ENCODE results near the gene ADAMTS15.

Gene ADAMTS15

DNA sequence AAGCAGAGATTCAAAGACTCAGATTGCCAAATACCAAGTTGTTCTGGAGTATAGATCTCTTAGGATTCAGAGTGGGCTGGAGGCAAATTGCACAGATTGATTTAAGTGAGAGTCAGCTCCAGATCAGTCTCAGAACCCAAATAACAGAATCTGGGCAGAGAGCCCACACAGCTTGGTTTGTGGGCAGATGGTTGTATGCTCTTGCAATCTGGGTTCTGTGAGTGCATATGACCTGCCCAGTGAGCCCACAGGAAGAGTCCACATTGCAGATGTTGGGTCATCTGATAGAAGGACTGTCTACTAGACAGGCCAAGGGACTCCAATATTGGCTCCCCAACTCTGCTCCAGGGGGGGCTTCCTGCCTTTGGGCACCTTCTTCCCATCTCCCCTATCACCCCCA is 65.9 kb downstream of the ADAMTS15 start:
- no peak for DNase-seq (ENCODE audit: low read depth)

DNA sequence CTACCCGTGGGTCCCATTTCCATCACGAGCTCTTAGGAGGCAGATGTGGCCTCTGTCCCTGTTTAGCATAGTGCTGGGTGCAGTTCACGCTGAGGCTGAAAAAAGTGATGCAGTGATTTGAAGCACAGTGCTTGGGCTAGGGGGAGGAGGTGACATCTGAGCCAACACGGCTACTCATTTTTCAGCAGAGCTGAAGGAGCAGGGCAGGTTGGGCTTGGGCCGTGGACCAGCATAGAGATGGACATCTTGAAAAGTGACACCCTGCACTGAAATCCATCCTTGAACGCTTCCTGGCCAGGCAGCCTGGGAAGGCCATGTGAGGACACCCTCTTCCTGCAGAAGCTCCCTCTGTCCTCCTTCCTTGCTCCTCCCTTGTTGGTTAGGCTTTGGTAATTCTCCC is 66.4 kb downstream of the ADAMTS15 start:
- no peak for DNase-seq (ENCODE audit: low read depth)

DNA sequence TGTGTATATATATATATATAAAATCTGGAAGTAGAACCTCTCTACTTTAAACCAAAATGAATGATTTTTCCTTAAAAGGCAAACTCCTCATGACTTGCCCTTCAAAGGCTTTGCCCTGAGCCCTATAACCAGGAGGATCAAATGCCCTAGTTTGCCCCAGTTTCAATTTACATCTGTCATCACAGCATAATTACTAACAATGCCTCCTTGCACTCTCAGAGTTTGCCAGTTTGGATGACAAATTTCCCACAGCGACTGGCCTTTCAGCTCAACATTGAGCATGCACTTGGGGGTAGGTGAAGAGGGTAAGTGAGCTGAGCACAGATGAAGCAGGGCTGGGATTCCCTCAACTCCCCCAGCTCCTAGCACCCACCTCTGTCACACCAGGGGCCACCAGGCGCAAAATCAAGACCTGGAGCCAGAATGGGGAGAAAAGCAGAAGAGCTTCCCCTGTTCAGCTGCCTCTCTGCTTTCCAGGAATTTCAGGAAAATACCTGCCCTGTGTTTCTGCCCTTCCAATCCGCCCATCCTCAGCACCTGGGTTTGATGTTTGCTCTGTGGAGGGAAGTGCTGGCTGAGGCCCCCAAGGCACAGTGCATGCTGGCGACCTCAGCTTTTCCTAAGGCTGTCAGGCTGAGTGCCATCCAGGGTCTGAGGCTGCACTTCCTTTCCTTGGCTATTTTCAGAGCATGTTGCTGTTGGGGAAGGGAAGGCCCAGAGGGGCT is 67.5 kb downstream of the ADAMTS15 start:
- DNase-seq (ENCODE audit: low read depth) = no peak

DNA sequence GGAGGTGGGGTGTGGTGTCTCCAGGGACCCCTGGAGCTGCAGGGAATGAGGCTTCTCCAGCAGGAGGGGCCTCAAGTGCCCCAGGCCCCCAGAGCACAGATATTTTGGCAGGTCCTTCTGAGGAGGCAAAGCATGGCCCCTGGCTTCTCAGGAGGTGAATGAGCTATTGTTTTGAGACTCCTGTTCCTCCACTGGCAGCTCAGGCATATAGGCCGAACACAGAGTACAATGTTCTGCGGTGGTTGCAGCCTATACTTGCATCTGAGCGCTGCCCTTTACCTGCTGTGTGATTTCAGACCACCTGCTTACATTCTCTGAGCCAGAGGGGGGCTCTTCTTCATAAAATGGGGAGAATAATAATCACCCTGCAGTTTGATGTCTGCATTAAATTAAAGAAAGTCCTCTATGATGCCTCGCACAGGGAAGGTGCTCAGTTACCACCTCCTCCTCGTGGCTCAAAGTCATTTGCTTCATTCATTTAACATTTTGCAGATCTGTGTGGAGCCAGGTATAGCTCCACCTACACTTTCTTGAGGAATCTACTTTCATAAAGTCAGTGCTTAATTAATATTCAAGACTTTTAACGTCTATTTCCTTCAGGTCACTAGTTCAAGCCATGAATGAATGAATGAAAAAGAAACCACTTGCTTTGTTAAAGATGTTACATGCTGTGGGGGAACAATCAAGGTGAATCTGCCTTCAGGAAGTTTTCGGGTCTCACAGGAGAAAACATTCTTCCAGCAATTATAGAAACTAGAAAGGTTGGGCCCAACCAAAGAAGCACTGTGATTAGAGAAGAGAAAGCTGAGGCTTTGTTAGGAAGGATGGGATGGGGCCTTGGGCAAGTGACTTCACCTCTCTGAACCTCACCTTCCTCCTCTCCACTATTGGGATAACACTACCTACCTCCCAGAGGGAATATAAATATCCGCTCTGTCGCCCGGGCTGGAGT is 68.4 kb downstream of the ADAMTS15 start:
- no peak for DNase-seq (ENCODE audit: low read depth)

DNA sequence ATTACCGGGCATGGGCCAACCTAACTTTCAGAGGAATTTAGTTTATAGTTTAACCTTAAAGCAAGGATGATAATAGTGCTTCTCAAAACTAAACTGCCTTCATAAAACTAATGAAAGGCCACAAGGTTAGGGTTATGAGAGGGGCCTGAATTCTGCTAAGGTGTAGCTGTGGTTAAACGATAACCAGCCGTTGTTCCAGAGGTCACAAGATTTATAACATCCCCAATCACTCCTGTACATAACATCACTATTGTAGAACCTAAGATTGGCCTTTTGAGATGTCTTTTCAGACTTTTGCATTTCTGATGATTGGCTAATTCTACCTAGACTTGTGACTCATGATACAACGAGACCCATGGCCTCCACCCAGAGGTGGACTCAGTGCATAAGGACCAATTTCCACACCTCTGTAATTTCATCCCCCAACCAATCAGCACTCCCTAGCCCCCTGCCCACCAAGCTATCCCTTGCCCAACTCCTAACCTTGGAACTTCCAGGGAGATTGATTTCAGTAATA is 69.8 kb downstream of the ADAMTS15 start:
- DNase-seq (ENCODE audit: low read depth) = no peak

DNA sequence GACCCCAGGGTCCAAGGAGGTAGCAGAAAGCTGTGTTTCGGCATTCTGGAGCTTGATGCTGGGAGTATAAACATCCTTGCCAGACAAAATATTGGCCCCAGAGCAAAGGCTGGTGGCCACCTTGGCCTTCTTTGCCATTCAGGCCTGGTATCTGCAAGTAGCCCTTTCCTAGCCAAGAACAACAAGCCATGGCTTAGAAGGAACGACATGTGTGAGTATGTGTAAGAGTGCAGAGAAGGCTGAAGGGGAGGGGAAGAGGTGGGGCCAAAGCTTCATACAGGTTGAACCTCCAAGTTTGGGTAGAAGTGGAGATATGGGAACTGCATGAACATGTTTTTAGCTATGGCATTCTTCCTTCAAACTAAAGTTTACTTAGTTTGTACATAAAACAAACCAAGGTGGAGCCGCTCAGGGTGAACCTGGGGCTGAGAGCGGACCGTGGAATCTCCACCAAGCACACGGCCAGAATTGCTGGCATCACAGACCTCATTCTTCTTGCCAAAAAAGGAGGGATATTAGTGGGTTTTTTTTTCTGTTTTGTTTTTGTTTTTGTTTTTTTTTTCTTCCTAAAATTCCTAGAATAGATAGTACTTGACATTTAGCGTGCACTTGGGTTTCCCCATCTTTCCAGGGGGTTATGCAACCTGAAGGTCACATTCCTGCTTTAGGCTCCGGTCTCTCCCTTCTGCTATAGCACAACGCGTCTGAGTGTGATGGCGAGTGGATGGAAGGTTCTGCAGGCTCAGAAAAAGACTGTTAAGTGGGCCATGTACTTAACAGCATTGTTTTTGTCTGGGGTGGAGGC is 70.9 kb downstream of the ADAMTS15 start:
- DNase-seq (ENCODE audit: low read depth) = no peak

DNA sequence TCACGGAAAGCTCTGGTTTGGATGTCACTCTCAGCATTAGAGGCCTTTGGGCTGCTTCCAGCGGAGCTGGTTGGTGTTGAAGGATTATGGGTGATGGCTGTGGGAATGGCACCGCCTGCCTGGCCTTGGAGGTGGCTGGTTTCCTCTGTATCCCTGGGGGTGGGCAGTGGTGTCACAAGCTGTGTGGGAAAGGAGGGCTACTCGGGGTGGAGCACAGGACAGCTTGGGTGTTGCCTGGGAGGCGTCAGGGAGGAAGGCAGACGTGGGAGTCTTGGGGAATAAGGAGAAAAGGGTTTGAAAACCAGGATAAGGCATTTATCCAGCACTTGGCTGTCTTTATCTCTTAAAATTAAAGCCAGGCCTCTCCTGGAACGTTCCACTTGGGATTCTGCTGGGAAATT is 71.8 kb downstream of the ADAMTS15 start:
- no peak for DNase-seq (ENCODE audit: low read depth)

DNA sequence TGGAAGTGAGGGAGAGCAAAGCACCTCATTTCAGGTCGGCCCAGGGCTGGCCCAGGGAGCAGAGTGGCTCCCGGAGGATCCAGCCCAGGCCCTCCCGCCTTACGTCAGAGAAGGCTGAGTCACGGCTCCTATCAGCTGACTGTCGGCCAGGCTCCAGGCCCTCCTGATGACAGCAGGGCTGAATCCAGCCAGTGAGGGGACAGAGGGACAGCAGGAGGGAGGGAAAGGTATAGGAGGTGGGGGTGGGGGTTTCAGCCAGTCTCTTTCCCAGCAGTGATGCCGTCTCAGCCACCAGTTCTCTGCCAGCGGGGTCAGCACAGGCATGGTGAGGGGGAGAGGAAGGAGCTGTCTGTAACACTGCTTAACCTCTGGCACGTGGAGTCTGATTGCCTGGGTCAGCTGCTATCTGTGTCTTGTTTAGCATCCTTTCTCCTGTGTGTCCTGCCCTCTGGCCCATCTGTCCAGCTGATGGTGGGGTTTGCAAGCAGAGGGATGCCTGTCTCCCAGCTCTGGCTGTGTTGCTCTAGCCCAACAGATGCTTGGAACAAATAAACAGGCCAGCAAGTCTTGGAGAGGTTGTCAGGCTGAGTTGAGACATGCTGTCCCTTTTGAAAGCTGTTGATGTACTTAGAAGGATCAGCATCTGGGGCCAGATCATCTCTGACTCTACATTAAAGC is 74.0 kb downstream of the ADAMTS15 start:
- DNase-seq (ENCODE audit: low read depth) = peak; percentile 54

DNA sequence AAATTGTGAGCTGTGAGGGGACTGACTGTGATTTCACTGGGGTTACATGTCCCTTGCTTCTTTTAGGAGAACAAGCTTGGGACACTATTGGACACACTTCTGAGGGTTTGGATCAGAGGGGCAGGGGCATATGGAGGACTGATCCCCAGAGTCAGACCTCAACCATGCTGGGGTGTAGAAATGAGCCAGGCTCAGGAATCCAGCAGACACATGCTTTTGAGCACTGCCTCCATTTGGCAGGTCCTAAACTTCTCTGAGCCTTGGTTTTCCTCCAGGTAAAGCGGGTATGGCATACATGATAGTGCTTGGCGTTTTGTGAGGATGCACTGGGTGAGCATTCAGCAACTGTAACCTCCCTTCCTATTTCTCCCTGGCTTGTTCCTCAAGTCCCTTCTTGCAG is 74.7 kb downstream of the ADAMTS15 start:
- DNase-seq (ENCODE audit: low read depth) = no peak

DNA sequence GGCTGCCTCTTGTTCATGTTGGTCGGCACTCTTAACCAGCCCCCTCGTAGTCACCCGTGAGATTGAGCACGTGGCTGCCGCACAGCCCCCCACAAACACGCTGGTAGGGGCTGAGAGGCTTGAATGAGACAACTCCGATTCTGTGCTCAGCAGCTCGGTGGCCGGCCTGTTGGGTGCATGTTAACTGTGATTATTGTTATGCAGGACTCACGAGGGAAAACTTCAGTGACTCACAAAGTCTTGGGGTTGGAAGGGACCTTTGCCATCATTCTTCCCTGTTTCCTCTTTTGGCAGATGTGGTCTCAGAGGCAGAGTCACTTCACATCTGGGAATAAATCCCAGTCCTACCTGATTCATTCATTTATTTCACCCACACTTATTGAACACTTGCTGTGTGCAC is 75.2 kb downstream of the ADAMTS15 start:
- peak; percentile 76 for DNase-seq (ENCODE audit: low read depth)

DNA sequence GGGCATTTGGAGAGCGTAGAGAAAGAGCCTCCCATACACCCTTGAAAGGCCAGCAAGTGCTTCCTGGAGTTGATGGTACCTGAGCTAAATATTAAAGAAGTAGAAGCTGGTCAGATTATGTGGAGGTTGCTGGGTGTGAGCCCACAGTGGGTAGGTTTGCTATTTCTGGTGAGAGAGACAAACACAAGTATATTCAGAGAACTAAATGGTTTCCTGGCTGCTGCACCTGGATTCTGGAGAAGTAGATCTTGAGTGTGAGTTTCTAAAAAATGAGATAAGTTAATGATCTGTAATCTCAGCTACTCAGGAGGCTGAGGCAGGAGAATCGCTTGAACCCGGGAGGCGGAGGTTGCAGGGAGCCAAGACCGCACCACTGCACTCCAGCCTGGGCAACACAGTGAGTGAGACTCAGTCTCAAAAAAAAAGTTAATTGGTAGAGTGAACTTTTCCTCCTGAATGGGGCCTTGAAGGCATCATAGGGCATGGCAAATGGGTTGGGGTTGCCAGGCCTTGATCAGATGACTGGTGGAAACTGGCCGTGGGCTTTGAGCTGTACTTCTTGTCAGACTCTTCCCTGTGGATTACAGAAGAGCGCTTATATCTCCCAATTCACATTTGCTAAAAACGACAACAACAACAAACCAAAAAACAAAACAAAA is 75.8 kb downstream of the ADAMTS15 start:
- no peak for DNase-seq (ENCODE audit: low read depth)

DNA sequence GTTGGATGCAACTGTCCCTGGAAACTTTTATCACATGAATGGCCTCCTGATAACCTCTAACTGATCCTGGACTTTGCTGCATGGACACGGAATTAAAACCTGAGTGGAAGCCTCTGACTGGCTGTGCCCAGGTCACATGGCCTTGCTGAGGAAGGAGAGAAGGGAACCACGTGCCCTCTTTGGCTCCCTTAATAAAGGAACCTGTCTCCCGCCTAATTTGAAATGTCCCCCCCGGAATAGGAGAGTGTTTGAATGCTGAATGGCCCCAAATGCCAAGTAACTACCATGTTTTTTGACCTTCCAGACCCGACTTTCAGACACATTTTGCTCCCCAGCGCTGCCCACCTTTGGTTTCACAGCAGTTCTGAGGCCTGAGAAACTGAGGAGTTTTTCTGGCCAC is 76.9 kb downstream of the ADAMTS15 start:
- DNase-seq (ENCODE audit: low read depth) = no peak
